ENCODE results near the gene ADSS1.

Gene ADSS1

DNA sequence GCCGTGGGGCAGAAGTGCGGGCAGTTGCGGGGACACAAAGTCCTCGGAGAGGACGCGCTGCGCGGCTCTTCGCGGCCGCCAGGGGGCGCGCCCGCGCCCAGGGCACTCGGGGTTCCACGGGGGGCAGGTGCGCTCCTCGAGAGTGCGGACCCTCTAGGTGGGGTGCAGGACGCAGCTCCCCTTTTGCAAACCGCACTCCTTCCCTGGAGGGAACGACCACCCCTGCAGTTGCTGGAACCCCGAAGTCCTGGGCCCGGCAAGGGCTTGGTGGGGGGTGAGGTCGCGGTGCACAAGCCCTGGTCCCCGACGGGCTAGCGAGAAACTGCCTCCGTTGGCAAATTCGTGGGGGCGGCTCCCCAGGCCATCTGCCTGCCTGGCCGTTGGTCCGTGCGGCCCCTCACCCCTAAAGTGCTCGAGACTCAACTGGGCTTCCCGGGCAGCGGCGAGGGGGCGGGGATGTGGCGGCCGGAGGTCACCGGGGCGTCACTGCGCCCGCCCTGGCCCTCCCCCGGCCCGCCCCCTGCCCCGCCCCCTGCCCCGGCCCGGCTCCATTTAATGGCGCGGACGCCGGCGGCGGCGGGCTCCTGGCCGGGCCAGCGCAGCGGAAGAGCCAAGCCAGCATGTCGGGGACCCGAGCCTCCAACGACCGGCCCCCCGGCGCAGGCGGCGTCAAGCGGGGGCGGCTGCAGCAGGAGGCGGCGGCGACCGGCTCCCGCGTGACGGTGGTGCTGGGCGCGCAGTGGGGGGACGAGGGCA, at the start of gene ADSS1:
Gene ADSS1, plus strand, starts transcription at position 579 of the 756 bp plus-strand sequence. Its CDS starts 42 bp downstream, at position 621.
- Mint-ChIP-seq H3K9me3 (no peaks in the 10 kb centered on the region), H3K4me3 (peak within 1 kb of the TSS; percentile 44), H3K4me1 (no peaks in the 10 kb centered on the region), H3K27me3 (no peaks in the 10 kb centered on the region), H3K36me3 (no peaks in the 10 kb centered on the region), H3K27ac (no peak within 1 kb of the TSS)

DNA sequence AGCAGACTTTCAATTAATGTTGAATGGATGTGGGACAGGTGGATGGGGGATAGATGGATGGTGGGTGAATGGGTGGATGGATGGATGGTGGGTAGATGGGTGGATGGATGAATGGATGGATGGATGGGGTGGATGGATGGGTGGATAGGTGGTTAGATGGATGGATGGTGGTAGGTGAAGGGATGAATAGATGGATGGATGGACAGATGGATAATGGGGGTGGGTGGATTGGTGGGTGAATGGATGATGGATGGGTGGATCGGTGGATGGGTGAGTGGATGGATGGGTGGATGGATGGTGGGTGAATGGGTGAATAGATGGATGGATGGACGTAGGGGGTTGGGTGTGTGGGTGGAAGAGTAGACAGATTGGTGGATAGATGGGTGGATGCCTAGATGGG, 48.6 kb upstream of the ADSS1 start:
- H3K27me3 Mint-ChIP-seq, result no peaks in the 10 kb centered on the region
- peaks cover 14% of the 10 kb centered on the region for H3K4me1 Mint-ChIP-seq
- no peaks in the 10 kb centered on the region for H3K36me3 Mint-ChIP-seq
- H3K9me3 Mint-ChIP-seq, result no peaks in the 10 kb centered on the region
- H3K27ac Mint-ChIP-seq, result no peak overlapping the region
- H3K4me3 Mint-ChIP-seq, result no peak overlapping the region

DNA sequence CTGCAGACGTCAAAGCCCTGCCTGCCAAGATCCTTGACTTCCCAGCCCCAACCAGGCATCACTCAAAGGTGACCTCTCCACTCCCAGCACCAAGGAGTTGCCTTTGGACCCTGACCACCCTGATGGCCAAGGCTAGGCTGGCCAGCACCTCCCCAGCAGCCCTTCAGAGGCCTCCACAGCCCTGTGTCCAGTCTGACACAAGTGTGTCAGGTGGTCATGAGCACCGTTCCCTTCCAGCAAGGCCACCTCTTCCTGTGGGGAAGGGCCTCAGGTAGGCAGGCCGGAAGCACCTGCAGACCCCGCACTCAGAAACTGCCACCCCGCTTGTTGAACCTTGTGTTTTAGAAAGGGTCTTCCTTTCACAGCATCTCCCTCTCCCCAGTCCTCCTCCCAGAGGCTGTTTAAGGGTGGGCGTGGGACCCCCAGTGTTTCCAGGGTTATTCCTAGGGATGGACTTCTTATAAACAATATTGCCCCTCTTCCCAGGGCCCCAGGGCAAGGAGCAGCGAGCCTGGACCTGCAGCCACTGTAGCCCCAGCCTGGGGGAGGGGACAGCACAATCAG, 47.8 kb upstream of the ADSS1 start:
- H3K4me1 Mint-ChIP-seq, result peaks cover 14% of the 10 kb centered on the region
- no peaks in the 10 kb centered on the region for H3K27me3 Mint-ChIP-seq
- H3K27ac Mint-ChIP-seq, result no peak overlapping the region
- no peaks in the 10 kb centered on the region for H3K9me3 Mint-ChIP-seq
- no peak overlapping the region for H3K4me3 Mint-ChIP-seq
- no peaks in the 10 kb centered on the region for H3K36me3 Mint-ChIP-seq

DNA sequence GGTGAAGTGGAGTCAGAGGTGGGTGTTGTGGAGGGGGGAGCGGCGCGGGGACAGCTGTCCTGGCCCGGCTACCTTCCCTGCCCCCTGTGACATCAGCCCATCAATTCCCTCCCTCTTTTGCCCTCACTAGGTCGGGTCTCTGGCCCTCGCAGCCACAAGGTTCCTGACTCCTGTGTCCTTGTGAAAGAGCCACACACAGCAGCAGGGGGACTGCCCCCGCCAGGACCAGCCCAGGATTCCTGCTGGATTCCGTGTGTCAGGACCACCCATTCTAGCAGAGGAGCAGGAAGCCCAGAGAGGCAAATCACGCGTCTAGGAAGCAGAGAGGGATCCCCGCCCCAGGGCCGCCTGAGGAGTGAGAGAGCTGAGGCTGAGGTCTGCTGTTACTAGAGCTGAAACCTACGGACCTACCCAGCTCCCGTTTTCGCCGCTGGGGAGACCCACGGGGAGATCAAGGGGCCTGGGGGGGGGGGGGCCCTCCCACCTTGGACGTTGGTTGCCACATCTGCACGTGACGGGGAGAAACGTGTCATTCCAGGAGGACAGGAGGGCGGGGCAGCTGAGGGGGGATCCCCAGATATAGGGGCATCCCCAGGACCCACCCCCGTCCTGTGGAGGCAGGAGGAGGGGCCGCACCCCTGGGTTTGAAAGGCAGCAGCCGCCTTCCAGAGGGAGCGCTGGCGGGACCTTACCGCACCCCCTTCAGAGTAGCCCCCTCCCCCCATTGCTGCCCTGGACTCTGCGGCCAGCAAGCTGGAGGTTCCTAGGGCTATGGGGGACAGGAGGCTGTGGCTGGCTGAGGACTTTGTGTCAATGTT, 47.1 kb upstream of the ADSS1 start:
- H3K4me3 Mint-ChIP-seq, result peak overlapping the region; percentile 81
- no peaks in the 10 kb centered on the region for H3K9me3 Mint-ChIP-seq
- H3K27me3 Mint-ChIP-seq, result no peaks in the 10 kb centered on the region
- H3K4me1 Mint-ChIP-seq, result peaks cover 14% of the 10 kb centered on the region
- no peak overlapping the region for H3K27ac Mint-ChIP-seq
- H3K36me3 Mint-ChIP-seq, result no peaks in the 10 kb centered on the region

DNA sequence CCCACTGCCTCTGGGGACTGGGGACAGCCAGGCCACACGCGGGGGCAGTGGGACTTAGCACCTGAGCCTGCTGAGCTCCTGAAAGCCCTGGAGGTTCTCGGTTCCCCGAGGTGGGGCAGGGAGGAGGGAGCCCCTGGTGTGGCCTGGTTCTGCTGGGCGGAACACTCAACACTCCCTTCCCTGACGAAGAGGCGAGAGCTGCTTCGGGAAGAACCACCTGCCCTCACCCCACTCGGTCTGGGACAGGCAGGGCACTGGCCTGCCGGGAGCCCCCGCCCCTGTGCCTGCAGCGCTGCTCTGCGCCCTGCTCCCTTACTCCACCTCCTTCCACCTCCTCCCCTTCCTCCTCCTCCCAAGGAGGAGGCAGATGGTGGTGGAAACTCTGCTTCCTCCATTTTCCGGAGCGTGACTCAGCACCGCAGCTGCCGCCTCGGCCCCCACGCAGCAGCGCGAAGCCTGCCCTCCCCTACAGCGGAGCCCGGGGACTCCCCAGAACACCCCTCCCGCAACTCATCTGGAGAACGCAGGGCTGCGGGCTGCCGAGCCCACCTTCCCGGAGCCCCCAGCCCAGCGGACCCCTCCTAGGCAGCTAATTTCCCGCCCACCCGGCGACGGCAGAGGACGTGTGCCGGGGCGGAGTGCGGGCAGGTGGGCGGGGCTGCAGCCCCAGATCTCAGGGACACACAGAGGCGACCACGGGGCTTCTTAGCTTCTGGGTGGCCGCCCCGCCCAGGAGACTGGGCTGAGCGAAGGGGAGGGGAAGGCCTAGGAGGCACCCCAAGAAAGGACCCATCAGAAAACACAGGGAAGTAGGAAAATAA, 46.3 kb upstream of the ADSS1 start:
- H3K36me3 Mint-ChIP-seq, result no peaks in the 10 kb centered on the region
- H3K27me3 Mint-ChIP-seq, result no peaks in the 10 kb centered on the region
- H3K4me1 Mint-ChIP-seq, result peaks cover 14% of the 10 kb centered on the region
- H3K9me3 Mint-ChIP-seq, result no peaks in the 10 kb centered on the region
- peak overlapping the region; percentile 87 for H3K27ac Mint-ChIP-seq
- H3K4me3 Mint-ChIP-seq, result peak overlapping the region; percentile 81

DNA sequence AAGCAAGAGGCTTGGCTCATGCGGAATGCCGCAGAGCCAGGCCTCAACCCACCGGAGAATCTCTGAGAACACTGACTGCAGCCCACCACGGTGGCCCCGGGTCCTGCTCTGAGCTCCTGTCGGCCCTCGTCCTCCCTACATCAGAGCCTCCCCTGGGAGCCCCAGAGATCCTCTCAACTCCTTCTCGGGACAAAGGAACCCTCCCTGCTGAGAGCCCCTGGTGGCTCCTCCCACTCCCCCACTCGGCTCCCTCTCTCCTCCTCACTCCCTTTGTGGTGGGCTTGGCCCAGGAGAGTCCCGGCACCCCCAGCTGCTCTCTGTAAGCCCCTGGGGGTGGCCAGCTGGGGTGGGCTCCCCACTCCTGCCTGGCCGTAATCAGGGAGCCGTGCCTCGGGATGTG, 45.7 kb upstream of the ADSS1 start:
- H3K4me3 Mint-ChIP-seq, result peak overlapping the region; percentile 81
- H3K36me3 Mint-ChIP-seq, result no peaks in the 10 kb centered on the region
- peak overlapping the region; percentile 87 for H3K27ac Mint-ChIP-seq
- no peaks in the 10 kb centered on the region for H3K9me3 Mint-ChIP-seq
- H3K27me3 Mint-ChIP-seq, result no peaks in the 10 kb centered on the region
- peaks cover 14% of the 10 kb centered on the region for H3K4me1 Mint-ChIP-seq

DNA sequence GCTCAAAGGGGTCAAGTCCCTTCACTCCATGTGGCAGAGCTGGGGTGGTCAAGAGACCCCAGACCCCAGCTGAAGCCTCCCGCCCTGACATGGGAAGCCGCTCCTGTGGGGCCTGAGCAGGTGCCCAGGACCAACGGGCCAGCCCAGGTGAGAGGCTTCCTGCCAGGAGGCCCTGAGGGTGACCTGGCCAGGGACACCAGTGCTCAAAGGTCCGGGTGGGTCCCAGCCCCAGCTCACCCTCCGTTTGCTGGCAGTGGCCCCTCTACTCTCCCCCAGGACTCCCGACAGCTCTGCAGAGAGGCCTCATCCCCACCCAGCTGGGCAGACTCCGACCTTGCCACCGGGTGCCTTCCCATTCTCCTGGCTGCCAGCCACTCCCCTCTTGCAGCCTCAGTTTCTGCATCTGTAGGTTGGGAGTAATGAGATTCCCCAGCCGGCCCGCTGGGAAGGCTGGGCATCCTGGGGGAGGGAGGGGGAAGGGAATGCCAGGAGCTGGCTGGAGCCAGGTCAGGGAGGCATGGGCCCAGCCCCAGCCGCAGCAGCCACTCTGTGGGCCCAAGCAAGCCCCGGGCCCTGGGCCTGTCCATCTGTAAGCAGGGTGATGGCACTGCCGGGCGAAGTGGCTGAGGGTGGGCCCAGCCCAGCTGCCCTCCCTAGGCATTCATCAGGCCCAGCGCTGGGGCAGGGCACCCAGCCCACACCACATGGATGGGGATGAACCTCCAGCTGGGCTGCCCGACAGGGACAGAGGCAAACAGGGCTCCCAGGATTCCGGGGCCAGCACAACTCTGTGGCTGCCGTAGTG, 44.9 kb upstream of the ADSS1 start:
- Mint-ChIP-seq H3K27ac (no peak overlapping the region), H3K4me3 (peak overlapping the region; percentile 7), H3K27me3 (no peaks in the 10 kb centered on the region), H3K36me3 (no peaks in the 10 kb centered on the region), H3K4me1 (peaks cover 11% of the 10 kb centered on the region), H3K9me3 (no peaks in the 10 kb centered on the region)

DNA sequence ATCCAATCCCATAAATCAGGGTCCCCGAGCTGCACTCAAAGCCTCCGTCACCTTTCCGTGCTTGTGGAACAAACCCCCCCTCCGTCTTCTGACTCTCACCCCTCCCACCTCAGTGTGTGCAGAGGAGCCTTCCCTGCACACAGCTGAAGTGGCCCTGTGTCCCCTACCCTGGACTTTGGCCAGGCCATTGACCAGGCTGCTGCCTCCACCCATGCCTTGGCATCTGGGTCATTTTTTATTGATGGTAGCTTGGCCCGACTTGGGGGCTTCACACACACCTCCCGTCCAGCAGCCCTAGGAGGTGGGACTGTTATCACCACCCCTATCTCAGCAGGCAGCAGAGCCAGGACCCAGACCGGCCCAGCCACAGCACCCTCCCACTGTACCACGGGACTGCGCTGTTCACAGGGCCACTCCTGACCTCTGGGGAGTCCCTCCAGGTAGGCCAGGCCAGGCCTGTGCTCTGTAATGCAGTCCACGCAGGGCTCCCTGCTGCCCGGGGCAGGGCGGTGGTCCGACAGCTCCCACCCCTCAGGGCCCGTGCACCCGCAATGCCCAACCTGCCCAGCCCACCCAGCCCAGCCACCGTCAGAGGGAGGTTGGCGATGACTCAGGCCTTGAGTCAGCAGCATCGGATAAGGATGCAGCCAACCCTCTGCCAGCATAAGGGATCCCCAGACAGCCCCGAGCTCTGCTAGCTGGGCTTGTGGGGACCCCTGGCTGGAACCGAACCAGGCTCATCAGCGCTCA, 43.8 kb upstream of the ADSS1 start:
- Mint-ChIP-seq H3K4me3 (peak overlapping the region; percentile 23), H3K36me3 (no peaks in the 10 kb centered on the region), H3K27ac (peak overlapping the region; percentile 23), H3K9me3 (no peaks in the 10 kb centered on the region), H3K27me3 (no peaks in the 10 kb centered on the region), H3K4me1 (peaks cover 18% of the 10 kb centered on the region)

DNA sequence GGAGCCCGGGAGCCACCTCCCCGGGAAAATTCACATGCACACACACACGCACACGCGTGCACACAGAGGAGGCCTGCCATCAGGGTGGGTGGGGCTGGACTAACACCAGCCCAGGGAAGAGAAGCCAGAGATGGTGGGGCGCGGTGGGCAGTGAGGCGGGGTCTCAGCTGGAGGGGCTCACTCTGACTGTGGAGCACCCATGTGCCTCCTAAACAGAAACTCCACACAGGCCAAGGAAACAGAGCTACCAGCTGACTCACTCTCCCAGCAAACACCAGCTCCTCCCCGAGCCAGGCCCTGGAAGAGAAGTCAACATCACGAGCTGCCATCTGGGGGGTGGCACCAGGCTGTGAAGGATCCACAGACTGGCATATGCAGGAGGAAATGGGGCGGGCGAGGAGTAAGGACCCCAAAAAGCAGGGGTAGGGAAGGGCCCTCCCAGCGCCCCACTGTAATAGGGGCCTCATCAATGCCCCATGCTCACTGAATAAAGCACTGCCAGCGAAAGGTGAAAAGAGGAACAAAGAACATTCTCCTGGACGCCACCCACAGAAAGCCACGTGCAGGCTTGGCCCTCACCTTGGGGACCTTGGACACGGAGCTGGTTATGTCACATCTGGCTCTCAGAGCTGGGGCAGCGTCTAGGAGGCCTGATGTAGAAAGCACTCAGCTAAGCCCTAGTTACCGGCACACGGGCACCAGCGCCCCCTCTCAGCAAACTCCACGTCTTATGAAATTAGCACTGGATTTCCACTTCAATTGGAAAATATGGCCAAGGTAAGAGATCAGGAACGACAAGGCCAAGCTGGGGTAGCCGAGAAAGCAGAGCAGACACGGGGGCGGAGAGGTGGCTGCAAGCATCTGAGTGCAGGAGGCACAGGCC, 43.0 kb upstream of the ADSS1 start:
- Mint-ChIP-seq H3K4me3 (no peak overlapping the region), H3K27ac (peak overlapping the region; percentile 23), H3K9me3 (no peaks in the 10 kb centered on the region), H3K4me1 (peaks cover 26% of the 10 kb centered on the region), H3K27me3 (no peaks in the 10 kb centered on the region), H3K36me3 (no peaks in the 10 kb centered on the region)

DNA sequence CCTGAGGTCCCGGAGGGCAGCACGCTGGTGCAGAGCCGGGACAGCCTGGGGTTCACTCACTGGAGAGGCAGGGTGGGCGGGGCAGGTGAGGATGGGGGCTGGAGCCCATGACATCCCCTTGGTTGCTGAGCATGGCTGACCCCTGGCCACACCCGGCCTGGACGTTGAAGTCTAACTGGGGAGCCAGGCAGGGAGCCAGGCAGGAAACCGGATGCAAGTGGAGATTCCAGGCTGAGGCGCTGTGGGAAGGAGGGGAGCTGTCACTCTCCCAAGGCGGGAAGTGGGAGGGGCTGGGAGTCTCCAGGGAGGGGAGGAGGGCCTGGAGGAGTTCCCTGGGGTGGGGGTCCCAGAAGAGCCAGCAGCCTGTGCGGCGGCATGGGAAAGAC, 42.3 kb upstream of the ADSS1 start:
- no peak overlapping the region for H3K4me3 Mint-ChIP-seq
- H3K27ac Mint-ChIP-seq, result peak overlapping the region; percentile 46
- H3K4me1 Mint-ChIP-seq, result peaks cover 32% of the 10 kb centered on the region
- no peaks in the 10 kb centered on the region for H3K36me3 Mint-ChIP-seq
- H3K27me3 Mint-ChIP-seq, result no peaks in the 10 kb centered on the region
- no peaks in the 10 kb centered on the region for H3K9me3 Mint-ChIP-seq

DNA sequence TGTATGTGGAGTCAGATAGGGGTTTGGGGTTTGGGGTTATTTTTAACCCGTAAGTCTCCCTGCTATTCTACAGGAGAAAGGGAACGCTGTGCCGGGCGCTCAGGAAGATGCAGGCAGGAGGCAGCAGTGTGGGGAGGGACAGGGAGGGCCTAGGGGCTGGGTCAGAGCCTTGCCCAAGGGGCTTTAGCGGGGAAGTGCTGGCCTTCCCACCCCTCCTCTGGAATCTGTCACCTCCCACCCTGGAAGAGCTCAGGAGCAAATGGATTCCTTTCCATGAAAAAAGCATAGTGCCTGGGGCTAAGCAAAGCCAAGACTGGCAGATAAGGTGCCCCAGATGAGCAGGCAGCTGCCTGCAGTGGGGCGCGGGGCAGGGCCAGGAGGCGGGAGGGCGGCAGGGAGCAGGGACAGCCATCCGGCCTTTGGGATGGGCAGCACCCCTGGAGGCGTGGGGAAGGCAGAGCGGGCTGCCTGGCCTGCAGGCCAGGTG, 41.9 kb upstream of the ADSS1 start:
- Mint-ChIP-seq H3K27ac (peak overlapping the region; percentile 46), H3K4me1 (peaks cover 34% of the 10 kb centered on the region), H3K4me3 (no peak overlapping the region), H3K36me3 (no peaks in the 10 kb centered on the region), H3K9me3 (no peaks in the 10 kb centered on the region), H3K27me3 (no peaks in the 10 kb centered on the region)

DNA sequence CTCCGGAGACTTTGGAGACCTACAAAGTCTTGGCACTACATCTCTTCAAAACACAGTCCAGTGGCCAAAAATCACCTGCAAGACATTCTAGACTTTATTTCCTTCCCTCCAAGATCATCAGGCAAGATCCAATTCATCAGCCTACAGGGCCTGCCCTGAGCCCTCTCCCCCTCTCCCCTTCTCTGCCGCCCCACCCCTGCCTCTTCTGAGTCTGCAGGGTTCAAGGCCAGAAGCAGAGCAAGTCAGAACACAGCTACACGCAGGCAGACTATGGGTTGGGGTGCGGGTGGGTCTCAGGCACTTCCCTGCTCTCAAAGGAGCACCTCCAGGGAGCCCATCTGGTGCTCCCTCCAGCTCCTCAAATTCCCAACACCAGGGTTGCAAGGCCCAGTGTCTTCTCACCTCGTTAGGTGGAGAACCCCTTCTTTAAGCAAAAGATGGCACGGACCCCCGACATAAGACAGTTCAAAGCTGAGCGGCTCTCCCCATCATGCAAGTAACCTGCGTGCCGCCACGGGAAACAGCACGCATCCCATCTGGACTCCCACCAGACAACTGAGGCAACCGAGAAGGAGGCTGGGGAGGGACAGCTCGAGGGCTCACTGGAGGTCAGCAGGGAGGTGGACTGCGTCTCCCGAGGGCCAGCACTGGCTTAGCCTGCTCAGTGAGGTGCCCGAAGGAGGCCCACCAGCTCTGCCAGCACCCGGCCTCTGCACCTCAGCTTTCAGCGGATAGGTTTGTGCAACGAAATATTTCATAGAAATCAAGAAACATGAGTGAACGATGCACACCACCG, 40.2 kb upstream of the ADSS1 start:
- Mint-ChIP-seq H3K9me3 (no peaks in the 10 kb centered on the region), H3K4me1 (peaks cover 36% of the 10 kb centered on the region), H3K27ac (no peak overlapping the region), H3K36me3 (no peaks in the 10 kb centered on the region), H3K4me3 (no peak overlapping the region), H3K27me3 (no peaks in the 10 kb centered on the region)

DNA sequence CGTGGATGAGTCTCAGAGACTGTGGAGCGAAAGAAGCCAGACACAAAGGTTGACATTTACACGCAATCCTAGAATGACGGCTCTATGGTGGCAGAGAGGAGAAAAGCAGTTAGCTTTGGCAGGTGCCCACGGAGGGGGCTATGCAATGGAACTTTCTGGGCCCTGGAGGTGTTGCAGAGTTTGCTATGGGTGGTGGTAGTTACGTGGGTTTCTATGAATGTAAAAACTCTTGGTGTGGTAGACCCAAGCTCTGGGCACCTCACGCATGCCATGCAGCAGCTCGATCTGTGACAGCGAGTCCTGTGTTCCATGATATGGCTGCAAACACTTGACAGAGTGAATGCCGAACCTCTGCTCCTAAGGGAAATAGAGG, 39.6 kb upstream of the ADSS1 start:
- Mint-ChIP-seq H3K9me3 (no peaks in the 10 kb centered on the region), H3K4me1 (peaks cover 36% of the 10 kb centered on the region), H3K27me3 (no peaks in the 10 kb centered on the region), H3K4me3 (no peak overlapping the region), H3K36me3 (no peaks in the 10 kb centered on the region), H3K27ac (no peak overlapping the region)

All from activated naive CD4-positive, alpha-beta T cell treated with anti-CD3 and anti-CD28 coated beads, Interleukin-2, amount 50 U/mL, for 24 hours (primary cell).